Suprapubic skin (tissue), 4 donors: ENCODE data around the gene PAPSS2.

Experiments
- POLR2A ChIP-seq, 2 donors: fragments of 450-650 bp; IDR thresholded peaks; one replicate each; pipeline ENCODE4 v1.6.1; 2017; ENCODE audit warnings: antibody characterized with exemption in 2 of 2, mild to moderate bottlenecking in 2 of 2, moderate library complexity in 2 of 2
- POLR2AphosphoS5 ChIP-seq, 3 donors: sonication (generic); formaldehyde crosslinking; IDR thresholded peaks; one replicate each; pipeline ENCODE4 v1.6.1; 2017; ENCODE audit warnings: antibody characterized with exemption in 3 of 3
- TF ChIP-seq, protein P1 (sequence below), 2 donors: fragments of 200-600 bp in 1 of 2; fragments of 450-650 bp in 1 of 2; sonication (generic) in 1 of 2; IDR thresholded peaks; one replicate each; pipeline ENCODE4 v1.5.1; 2016 to 2019; ENCODE audit warnings: antibody characterized with exemption in 2 of 2, mild to moderate bottlenecking in 1 of 2, moderate library complexity in 1 of 2

DNA sequence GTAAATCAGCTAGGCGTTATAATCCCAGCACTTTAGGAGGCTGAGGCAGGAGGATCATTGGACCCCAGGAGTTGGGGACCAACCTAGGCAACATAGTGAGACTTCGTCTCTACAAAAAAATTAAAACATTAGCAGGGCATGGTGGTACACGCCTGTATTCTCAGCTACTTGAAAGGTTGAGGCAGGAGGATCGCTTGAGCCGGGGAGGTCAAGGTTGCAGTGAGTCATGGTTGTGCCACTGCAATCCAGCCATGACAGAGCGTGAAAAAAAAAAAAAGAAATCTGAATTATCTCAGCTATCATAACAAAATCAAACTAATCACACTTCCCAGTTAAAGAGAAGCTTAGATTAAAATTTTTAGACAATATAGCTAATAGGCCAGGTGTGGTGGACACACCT, 123.0 kb downstream of the PAPSS2 start:
- TF ChIP-seq, protein P1, sequence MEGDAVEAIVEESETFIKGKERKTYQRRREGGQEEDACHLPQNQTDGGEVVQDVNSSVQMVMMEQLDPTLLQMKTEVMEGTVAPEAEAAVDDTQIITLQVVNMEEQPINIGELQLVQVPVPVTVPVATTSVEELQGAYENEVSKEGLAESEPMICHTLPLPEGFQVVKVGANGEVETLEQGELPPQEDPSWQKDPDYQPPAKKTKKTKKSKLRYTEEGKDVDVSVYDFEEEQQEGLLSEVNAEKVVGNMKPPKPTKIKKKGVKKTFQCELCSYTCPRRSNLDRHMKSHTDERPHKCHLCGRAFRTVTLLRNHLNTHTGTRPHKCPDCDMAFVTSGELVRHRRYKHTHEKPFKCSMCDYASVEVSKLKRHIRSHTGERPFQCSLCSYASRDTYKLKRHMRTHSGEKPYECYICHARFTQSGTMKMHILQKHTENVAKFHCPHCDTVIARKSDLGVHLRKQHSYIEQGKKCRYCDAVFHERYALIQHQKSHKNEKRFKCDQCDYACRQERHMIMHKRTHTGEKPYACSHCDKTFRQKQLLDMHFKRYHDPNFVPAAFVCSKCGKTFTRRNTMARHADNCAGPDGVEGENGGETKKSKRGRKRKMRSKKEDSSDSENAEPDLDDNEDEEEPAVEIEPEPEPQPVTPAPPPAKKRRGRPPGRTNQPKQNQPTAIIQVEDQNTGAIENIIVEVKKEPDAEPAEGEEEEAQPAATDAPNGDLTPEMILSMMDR (IDR thresholded peaks at IDR 0.05), result no peak
- no peak for TF ChIP-seq POLR2A (IDR thresholded peaks at IDR 0.05)
- no peak for TF ChIP-seq POLR2AphosphoS5 (IDR thresholded peaks at IDR 0.05)
